Muscle of leg (tissue), 11 donors: ENCODE results near the gene FGF3. TPM values are rescaled to one million over a fixed set of nuclear protein-coding genes. Genes with fewer than 3 reads are reported as not detected.
A peak's percentile ranks its signal among the peaks of the same experiment; 100 is the strongest.

Source experiments
- DNase-seq: peaks from one replicate; pipeline ENCODE4 v3.0.0; 2013
- H3K27ac ChIP-seq: one replicate; pipeline ENCODE4 v1.5.1; 2013; ENCODE audit warnings: mild to moderate bottlenecking, low read length, control low read depth
- H3K27me3 ChIP-seq: one replicate; pipeline ENCODE4 v1.6.1; 2013; ENCODE audit warnings: low read length; ENCODE audit not compliant: control insufficient read depth, insufficient read depth
- H3K36me3 ChIP-seq: one replicate; pipeline ENCODE4 v1.6.1; 2013; ENCODE audit warnings: low read length; ENCODE audit not compliant: control insufficient read depth, insufficient read depth
- H3K4me1 ChIP-seq: one replicate; pipeline ENCODE4 v1.6.1; 2013; ENCODE audit warnings: low read length; ENCODE audit not compliant: control insufficient read depth, insufficient read depth
- H3K4me3 ChIP-seq: one replicate; pipeline ENCODE4 v1.5.1; 2013; ENCODE audit warnings: low read length, control low read depth
- H3K9me3 ChIP-seq: replicated peaks from 2 replicates; pipeline ENCODE4 v1.6.1; 2013; ENCODE audit warnings: low read depth, low read length; ENCODE audit not compliant: control insufficient read depth
- WGBS: methylation state at CpG from one replicate; pipeline ENCODE4 v1.1.5; 2013; ENCODE audit warnings: missing lambda C conversion rate; ENCODE audit not compliant: insufficient coverage; 5-methylcytosine and 5-hydroxymethylcytosine counted together
- polyA plus RNA-seq, 8 donors: library from polyadenylated mRNA; unstranded; fragments of 120-200 nt; gene quantifications; one replicate each; pipeline versions ENCODE4 v1.2.1 to v1.2.3, GENCODE V29; 2013; ENCODE audit warnings: inconsistent platforms in 1 of 8, low replicate concordance in 1 of 8; ENCODE audit not compliant: insufficient read length in 8 of 8, insufficient read depth in 1 of 8
- total RNA-seq: library from RNA; stranded (reverse); fragments of 120-200 nt; gene quantifications from one replicate; pipeline ENCODE4 v1.2.4, GENCODE V29; 2013

Gene FGF3
- total and polyA plus RNA-seq, 9 donors: 0.09 to 0.12 (median 0.10) TPM; not detected in 6

DNA sequence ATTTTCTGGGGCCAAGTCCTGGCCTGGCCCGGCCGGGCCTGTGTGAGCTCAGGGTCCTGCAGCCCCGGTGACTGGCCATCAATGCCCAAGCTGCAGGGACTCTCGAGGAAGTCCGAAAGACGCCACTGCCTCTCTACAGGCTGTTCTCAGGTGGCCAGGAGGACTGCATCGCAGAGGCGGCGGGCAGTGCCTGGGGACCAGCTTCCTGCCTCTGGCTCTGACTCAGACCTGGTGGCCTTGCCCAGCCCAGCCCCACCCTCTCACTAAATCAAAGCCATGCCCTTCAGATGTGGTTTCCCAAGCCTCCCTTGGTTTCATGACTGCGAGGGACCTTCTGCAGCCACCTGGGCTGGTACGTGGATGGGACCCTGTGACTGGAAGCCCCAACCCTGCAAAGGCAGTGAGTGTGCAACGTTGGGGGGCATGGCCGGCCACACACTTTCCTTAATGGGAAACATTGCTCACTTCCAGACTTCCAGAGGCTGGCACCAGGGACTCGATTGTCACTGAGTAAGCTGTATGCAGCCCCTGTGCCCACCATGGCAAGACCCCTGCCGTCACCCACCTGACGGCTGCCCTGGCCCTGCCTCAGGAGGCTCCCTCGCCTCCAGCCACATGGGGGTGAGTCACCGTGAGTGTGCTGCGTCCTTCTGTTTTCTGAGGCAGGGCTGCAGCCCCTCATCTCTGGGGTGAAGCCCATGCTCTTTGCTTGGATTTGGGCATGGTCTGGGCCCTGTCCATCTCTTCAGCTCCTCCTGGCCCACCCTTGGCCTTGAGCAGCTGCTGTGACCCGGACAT lies 6.0 kb upstream of the FGF3 start:
- 74% methylated on average over 19 of the region's 20 CpGs for WGBS
- peaks cover 52% of the 10 kb centered on the region for H3K27me3 ChIP-seq
- H3K4me3 ChIP-seq: no peak overlapping the region
- no peaks in the 10 kb centered on the region for H3K9me3 ChIP-seq
- H3K36me3 ChIP-seq: no peaks in the 10 kb centered on the region
- H3K27ac ChIP-seq: no peak overlapping the region
- no peak for DNase-seq
- no peaks in the 10 kb centered on the region for H3K4me1 ChIP-seq

DNA sequence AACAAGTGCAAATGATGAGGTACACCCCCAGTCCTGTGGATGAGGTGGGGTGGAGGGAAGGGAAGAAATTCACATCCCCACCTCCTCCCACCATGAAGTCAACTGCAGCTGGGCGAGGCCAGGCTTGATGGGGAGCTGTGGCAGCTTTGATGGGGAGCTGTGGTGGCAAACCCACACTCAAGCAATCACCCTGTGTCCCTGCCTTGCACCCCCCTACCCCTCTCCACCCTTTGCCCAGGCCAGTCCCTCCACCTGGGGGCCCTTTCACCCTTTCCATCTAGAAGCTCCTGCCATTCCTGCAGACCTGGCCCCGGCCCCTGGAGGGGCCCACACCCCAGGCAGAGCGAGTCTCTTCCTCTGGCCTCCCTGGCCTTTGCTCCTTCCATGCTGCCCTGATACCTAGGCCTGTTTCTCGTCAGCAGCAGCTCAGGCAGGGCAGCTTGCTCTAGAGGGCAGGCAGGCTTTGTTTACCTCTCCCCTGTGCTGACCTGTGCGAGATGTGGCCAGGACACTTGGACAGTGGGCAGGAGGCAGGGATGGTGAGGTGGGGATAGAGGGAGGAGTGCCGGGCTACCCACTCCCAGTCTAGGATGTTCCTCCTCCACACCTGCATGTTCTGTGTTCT lies 4.5 kb upstream of the FGF3 start:
- DNase-seq: no peak
- Histone ChIP-seq H3K27ac (no peak overlapping the region), H3K4me3 (no peak overlapping the region), H3K36me3 (no peaks in the 10 kb centered on the region), H3K4me1 (no peaks in the 10 kb centered on the region), H3K9me3 (no peaks in the 10 kb centered on the region), H3K27me3 (peaks cover 64% of the 10 kb centered on the region)
- 28% methylated on average over 3 of the region's 6 CpGs for WGBS

DNA sequence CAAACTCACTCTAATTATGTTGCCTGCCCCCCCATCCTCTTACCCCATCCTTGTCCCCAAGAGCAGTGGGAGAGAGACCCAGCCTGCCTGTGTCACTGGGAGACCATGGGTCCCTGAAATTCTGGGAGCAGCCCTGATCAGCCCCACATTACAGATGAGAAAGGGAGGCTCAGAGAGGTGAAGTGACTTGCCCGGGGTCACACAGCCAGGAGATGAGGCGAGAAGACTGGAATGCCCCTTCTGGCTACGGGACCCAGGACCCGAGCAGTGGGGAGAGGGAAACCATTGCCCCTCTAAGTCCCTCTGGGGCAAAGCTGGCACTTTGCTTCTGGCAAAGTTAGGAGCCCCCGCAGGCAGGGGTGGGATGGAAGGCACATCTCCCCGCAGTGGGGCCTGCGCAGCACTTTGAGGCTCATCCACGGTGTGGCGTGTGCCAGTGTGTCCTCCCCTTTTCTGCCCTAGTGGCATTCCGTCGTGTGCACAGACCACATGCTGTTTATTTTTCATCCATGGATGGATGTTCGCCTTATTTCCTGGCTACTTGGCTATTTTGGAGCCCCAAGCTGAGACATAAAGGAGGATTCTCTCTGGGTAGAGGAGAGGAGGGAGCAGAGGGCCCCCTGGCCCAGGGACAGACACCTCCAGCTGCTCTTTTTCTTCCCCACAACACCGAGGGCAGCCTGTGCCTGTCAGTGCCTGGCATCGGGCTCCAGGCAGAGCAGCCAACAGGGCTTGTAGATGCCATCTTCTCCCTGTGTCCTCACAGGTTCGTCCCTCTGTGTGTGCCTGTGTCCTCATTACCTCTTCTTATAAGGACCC lies 3.7 kb upstream of the FGF3 start:
- Histone ChIP-seq H3K36me3 (no peaks in the 10 kb centered on the region), H3K4me3 (no peak overlapping the region), H3K27ac (no peak overlapping the region), H3K4me1 (no peaks in the 10 kb centered on the region), H3K9me3 (no peaks in the 10 kb centered on the region), H3K27me3 (peaks cover 70% of the 10 kb centered on the region)
- 74% methylated on average over 11 of the region's 15 CpGs for WGBS
- DNase-seq: no peak

DNA sequence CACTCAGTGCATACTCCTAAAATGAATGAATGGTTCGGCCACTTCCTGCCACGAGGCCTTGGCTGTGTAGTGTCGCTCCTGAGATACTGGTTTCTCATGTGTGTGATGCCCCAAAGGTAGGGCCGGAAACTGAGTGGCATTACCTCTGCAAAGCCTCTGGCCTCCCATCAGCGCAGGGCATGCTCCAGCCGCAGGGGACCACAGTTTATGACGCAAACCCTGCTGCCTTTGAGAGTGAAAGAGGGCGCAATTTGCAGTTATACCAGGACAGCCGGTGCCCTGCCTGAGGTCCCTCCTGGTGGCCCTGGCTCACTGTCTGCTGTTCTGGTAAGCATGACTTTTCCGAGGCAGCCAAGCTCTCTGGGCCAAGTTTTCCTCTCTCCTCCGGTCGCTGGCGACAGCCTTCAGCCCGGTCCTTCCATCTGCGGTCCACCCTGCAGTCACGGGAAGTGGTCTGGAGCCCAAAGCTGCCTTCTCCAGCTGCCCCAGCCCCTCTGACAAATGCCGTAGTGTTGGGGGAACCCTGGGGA lies 2.4 kb upstream of the FGF3 start:
- Histone ChIP-seq H3K4me1 (no peaks in the 10 kb centered on the region), H3K4me3 (no peak overlapping the region), H3K9me3 (no peaks in the 10 kb centered on the region), H3K27ac (no peak overlapping the region), H3K36me3 (no peaks in the 10 kb centered on the region), H3K27me3 (peaks cover 83% of the 10 kb centered on the region)
- no peak for DNase-seq
- 58% methylated on average over 17 of the region's 17 CpGs for WGBS

DNA sequence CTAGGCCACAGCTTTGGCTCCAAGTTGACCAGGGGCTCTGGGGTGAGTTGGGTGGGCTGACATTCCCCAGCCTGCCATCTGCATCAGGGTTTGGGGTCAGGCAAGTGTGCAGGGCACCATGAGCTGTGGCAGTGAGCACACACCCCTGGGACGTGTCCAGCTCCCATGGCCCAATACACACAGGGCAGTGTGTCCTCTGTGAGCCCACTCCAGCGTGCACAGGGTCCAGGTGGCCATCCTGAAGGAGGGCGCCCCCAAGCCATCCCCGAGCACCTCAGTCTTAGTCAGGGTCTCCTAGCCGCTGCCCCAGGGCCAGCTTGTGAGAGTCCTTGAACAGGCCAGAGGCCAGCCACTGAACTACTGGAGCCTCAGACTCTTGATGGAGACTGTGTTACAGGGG lies 1.2 kb upstream of the FGF3 start:
- no peaks in the 10 kb centered on the region for H3K9me3 ChIP-seq
- 83% methylated on average over 5 of the region's 5 CpGs for WGBS
- H3K27ac ChIP-seq: no peak overlapping the region
- H3K27me3 ChIP-seq: peaks cover 91% of the 10 kb centered on the region
- H3K4me1 ChIP-seq: no peaks in the 10 kb centered on the region
- no peak for DNase-seq
- no peaks in the 10 kb centered on the region for H3K36me3 ChIP-seq
- no peak overlapping the region for H3K4me3 ChIP-seq

DNA sequence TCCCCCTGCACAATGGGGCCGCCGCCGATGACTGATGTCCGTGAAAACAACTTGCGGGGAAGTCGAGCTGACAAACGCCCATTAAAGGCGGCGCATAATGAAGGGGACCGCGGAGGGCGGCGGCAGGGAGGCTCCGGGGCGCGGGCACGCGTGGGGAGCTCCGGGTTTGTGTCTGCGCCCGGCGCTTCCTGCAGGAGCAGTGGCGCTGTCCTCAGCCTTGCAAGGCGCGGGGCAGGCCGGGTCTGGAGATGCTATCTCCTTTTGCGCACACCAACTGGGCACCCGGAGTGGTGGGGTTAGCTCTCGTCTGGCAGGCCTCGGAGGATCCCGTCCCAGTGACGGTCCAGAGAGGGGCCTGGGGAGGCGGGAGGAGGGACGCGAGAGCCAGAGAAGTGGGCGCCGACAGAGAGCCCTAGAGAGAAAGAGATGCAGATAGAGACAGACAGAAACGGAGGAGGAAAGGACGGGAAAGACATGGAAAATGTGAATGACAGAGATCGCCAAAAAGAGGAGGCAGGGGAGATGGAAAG lies 390 bp upstream of the FGF3 start:
- Histone ChIP-seq H3K9me3 (no peaks in the 10 kb centered on the region), H3K36me3 (no peaks in the 10 kb centered on the region), H3K4me1 (no peaks in the 10 kb centered on the region), H3K27me3 (peaks cover 90% of the 10 kb centered on the region), H3K4me3 (no peak overlapping the region), H3K27ac (no peak overlapping the region)
- 1% methylated on average over 37 of the region's 40 CpGs for WGBS
- DNase-seq: no peak

DNA sequence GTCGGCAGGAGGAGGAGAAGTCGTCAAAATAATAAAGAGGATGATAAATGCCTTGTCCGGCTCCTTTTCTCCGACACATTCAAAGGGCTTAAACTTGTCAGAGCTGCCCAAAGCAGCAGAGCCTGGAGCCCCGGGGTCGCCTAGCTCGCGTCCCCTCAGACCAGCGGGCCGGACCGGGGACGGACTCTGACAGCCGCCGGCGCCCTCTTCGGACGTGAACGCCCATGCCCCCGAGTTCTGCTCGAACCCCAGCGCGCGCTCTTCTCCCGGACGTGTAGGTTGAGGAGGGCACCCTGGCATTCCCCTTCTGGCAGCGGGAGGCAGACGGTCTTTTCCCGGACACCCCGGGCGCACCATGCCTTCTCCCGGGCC lies 999 bp downstream of the FGF3 start:
- under 1% methylated on average over 31 of the region's 31 CpGs for WGBS
- no peak overlapping the region for H3K4me3 ChIP-seq
- H3K9me3 ChIP-seq: no peaks in the 10 kb centered on the region
- no peak for DNase-seq
- H3K36me3 ChIP-seq: no peaks in the 10 kb centered on the region
- peaks cover 85% of the 10 kb centered on the region for H3K27me3 ChIP-seq
- H3K4me1 ChIP-seq: no peaks in the 10 kb centered on the region
- no peak overlapping the region for H3K27ac ChIP-seq

DNA sequence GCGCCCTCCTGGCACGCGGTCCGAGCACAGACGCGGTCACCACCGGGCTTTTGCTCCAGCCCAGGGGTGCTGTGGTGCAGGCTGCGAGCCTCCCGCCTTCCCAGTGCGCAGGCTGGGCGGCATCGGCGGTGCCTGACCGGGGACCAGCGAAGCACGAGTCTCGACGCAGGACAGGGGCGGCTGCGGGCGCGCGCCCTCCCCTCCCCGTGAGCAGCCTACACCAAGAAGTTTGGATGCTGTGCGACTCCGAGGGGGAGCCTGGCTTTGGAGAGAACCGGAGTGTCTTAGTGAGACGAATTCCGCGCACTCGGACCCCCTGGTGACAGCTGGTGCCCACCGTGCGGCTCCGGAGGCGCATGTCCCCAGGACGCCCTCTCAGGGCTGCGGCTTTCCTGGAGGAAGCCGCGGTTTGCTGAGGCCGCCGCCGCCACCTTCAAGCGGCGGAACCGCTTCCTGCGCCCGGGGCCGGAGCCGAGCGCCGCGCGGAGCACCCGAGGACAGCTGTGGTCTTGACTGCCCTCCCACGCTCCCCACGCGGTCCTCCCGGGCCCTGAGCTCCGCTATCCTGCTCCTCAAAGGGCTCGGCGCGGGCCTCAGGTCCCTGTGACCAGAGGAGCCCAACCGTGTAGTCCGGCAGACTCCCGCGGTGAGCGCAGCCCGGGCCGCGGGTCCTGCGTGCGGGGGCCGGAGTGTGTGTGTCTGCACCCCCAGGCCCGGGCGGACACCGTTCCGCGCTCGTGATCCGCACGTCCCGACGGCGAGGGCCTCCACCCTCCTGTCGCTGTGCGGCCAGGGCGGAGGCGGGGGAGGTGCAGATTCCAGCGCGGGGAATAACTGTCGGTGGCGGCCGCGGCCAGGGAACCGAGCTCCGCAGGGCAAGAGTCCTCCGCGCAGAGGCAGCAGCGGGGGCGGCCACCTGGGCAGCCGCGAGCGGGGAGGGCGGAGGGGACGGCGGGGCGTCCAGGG lies 1.7 kb downstream of the FGF3 start:
- WGBS: 1% methylated on average over 103 of the region's 107 CpGs

DNA sequence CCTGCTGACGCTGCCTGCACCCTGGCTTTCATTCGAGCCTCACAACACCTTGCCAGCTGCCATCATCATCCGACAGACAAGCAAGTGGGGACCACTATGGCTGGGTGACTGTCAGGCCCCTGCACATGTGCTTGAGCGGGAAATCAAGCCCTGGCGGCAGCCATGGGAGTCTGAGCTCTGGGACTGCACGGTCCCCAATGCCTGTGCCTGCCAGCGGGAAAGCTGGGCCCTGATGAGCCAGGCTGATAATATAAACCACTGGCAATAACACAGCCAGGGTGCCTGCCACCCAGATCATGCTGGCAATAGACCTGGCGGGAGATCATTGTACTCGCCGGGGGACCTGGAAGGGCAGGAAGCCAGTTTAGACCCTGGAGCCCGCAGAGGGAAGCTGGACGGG lies 2.5 kb downstream of the FGF3 start:
- Histone ChIP-seq H3K9me3 (no peaks in the 10 kb centered on the region), H3K36me3 (no peaks in the 10 kb centered on the region), H3K4me1 (no peaks in the 10 kb centered on the region), H3K4me3 (no peak overlapping the region), H3K27me3 (peaks cover 79% of the 10 kb centered on the region), H3K27ac (no peak overlapping the region)
- DNase-seq: no peak
- 11% methylated on average over 5 of the region's 12 CpGs for WGBS

More for the DNA sequence above, 1.7 kb downstream of the FGF3 start:
- H3K4me1 ChIP-seq: no peaks in the 10 kb centered on the region
- H3K27me3 ChIP-seq: peaks cover 82% of the 10 kb centered on the region
- H3K4me3 ChIP-seq: peak overlapping the region; percentile 8
- H3K36me3 ChIP-seq: no peaks in the 10 kb centered on the region
- no peak for DNase-seq
- no peaks in the 10 kb centered on the region for H3K9me3 ChIP-seq
- H3K27ac ChIP-seq: no peak overlapping the region
